KOPT-K1 (cell line): ENCODE data around the gene CNKSR3.

Experiments used
- H3K27ac ChIP-seq: fragments of 200-600 bp; sonication (generic); 2 replicates; pipeline ENCODE4 v1.5.1; 2016; ENCODE audit warnings: antibody characterized with exemption, mild to moderate bottlenecking, low read depth, low read length; ENCODE audit not compliant: poor library complexity, severe bottlenecking
- H3K36me3 ChIP-seq: fragments of 200-600 bp; sonication (generic); 2 replicates; pipeline ENCODE4 v1.5.1; 2017; ENCODE audit warnings: antibody characterized with exemption, mild to moderate bottlenecking, low read length, moderate library complexity; ENCODE audit not compliant: insufficient read depth
- H3K9me3 ChIP-seq: fragments of 200-600 bp; sonication (generic); 2 replicates; pipeline ENCODE4 v1.5.1; 2017; ENCODE audit warnings: antibody characterized with exemption, low read length, mild to moderate bottlenecking; ENCODE audit not compliant: insufficient read depth, poor library complexity, severe bottlenecking

The CNKSR3 gene

GRCh38 chr6:154414021-154414813 lies 96.3 kb downstream of the CNKSR3 start:
- Histone ChIP-seq H3K27ac (no peak overlapping the region), H3K36me3 (no peaks in the 10 kb centered on the region), H3K9me3 (no peaks in the 10 kb centered on the region)

GRCh38 chr6:154412106-154412820 lies 98.2 kb downstream of the CNKSR3 start:
- no peaks in the 10 kb centered on the region for H3K9me3 ChIP-seq
- H3K27ac ChIP-seq = no peak overlapping the region
- H3K36me3 ChIP-seq = no peaks in the 10 kb centered on the region

DNA sequence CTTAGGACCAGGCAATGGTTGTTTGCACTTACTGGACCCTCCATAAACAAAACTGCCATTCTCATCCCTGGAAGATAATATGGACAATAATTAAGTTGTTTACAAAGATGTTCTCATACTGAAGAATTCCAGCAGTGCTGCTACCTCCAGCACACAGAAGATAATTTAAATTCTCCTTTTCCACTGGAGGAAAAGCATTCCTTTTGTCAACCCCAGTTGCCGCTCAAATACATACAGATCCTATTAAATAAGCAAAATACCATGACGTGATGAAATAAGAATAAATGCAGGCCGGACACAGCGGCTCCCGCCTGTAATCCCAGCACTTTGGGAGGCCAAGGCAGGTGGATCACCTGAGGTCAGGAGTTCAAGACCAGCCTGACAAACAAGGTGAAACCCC lies 99.4 kb downstream of the CNKSR3 start:
- Histone ChIP-seq H3K36me3 (no peaks in the 10 kb centered on the region), H3K9me3 (no peaks in the 10 kb centered on the region)

DNA sequence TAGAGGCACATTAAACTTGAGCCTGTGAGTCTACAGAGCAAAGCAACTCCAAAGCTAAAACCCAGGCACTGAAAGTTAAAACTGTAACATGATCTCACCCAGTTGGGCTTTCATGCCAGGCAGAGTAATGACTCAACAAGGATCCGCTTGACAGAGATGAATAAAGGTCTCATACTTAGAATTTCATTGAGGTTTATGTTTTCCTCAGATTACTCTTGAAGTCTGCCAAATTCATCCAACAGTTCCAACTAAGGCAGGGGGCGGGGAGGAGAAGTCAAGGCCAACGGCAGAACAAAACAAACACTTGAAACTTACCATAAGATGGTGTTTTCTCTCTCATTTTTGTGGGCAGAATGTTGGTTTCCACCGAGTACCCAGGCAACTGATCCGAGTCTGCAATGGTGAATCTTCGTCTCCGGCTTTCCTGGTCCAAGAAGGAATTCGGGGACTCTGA lies 99.8 kb downstream of the CNKSR3 start:
- Histone ChIP-seq H3K27ac (no peak overlapping the region), H3K36me3 (no peaks in the 10 kb centered on the region), H3K9me3 (no peaks in the 10 kb centered on the region)

More for the DNA sequence above, 99.4 kb downstream of the CNKSR3 start:
- H3K27ac ChIP-seq = no peak overlapping the region

DNA sequence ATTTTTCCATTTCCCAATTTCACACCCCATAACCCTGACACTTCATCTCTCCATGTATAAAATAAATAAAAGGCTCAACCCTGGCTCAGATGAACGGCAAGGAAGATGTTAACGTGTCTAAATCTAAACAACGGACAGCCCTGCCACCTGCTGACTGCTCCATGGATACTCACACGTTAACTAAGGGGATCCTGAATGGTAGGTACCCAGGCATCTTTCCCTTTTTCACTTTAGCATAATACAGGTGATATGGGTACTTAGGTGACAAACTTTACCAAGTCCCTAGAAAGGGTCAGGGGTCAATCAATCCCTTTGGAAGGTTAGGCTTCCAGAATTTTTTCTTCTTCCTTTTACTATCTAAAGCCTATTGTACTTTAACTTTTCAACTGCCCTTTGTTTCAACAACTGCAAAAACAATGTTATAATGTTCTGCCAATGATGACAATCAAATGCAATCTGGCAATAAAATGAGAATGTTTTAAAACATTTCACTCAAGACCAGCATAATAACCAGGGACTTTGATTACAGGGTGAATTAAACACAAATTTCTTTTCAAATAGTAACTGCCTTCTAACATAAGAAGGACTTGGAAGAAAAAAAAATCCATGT lies 101.5 kb downstream of the CNKSR3 start:
- Histone ChIP-seq H3K36me3 (no peaks in the 10 kb centered on the region), H3K9me3 (no peaks in the 10 kb centered on the region), H3K27ac (no peak overlapping the region)

DNA sequence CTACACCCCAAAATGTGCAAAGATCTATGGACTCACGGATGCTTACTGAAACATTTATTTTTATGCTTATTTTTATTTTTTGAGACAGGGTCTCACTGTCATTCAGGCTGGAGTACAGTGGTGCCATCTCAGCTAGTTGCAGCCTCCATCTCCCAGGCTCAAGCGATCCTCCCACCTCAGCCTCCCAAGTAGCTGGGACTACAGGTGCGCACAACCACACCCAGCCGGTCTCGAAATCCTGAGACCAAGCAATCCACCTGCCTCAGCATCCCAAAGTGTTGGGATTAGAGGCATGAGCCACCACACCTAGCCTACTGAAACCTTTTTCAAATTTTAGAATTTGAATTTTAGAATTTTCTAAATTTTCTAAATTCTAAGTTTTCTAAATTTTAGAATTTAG lies 103.0 kb downstream of the CNKSR3 start:
- Histone ChIP-seq H3K9me3 (no peaks in the 10 kb centered on the region), H3K36me3 (no peaks in the 10 kb centered on the region), H3K27ac (no peak overlapping the region)

DNA sequence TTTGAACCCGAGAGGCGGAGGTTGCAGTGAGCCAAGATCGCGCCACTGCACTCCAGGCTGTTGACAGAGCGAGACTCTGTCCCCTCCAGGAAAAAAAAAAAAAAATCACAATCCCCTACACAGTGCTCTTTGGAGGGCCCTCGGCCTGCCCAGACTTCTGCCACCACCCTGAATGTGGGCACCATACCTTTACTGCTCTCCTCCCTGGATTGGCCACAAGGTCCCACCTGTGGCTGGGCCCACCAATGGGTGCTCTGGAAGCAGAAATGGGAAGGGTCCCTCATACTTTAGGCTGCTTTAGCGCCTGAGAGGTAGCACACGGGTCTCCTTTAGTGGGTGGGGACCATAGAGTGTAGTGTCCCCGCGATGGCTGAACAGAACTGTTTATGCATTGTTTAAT lies 103.6 kb downstream of the CNKSR3 start:
- Histone ChIP-seq H3K36me3 (no peaks in the 10 kb centered on the region), H3K27ac (no peak overlapping the region), H3K9me3 (no peaks in the 10 kb centered on the region)

GRCh38 chr6:154406301-154406700 lies 104.2 kb downstream of the CNKSR3 start:
- Histone ChIP-seq H3K36me3 (no peaks in the 10 kb centered on the region), H3K9me3 (no peaks in the 10 kb centered on the region), H3K27ac (no peak overlapping the region)

GRCh38 chr6:154404791-154405400 lies 105.6 kb downstream of the CNKSR3 start:
- Histone ChIP-seq H3K36me3 (no peaks in the 10 kb centered on the region), H3K9me3 (no peaks in the 10 kb centered on the region), H3K27ac (no peak overlapping the region)

- no peak overlapping the region for H3K27ac ChIP-seq
- no peaks in the 10 kb centered on the region for H3K9me3 ChIP-seq
- H3K36me3 ChIP-seq = no peaks in the 10 kb centered on the region
Measured at GRCh38 chr6:154403788-154404187, 106.7 kb downstream of the CNKSR3 start.

- H3K36me3 ChIP-seq = no peaks in the 10 kb centered on the region
- H3K27ac ChIP-seq = no peak overlapping the region
- no peaks in the 10 kb centered on the region for H3K9me3 ChIP-seq
Measured at GRCh38 chr6:154402081-154402780, 108.3 kb downstream of the CNKSR3 start.

DNA sequence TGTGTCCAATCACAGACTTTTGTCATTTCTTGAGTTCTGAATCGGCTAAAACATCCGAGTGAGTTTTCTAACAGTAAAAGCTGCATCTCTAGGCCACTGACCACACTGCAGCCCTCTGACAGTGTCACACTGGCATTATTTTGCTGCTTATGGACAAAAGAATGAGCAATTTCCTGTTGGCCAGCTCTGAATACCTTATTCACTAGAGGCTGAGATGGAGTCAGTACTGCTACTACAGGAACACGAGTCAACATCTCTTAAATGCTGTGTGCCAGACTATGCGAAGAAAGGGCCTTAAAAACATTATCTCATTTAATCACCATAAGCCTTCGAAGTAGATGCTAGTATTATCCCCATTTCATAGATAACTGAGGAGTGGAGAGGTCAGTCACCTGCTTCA lies 111.4 kb downstream of the CNKSR3 start:
- no peak overlapping the region for H3K27ac ChIP-seq
- no peaks in the 10 kb centered on the region for H3K36me3 ChIP-seq
- H3K9me3 ChIP-seq = no peaks in the 10 kb centered on the region

GRCh38 chr6:154397491-154398195 lies 112.8 kb downstream of the CNKSR3 start:
- Histone ChIP-seq H3K9me3 (no peaks in the 10 kb centered on the region), H3K36me3 (no peaks in the 10 kb centered on the region), H3K27ac (no peak overlapping the region)

DNA sequence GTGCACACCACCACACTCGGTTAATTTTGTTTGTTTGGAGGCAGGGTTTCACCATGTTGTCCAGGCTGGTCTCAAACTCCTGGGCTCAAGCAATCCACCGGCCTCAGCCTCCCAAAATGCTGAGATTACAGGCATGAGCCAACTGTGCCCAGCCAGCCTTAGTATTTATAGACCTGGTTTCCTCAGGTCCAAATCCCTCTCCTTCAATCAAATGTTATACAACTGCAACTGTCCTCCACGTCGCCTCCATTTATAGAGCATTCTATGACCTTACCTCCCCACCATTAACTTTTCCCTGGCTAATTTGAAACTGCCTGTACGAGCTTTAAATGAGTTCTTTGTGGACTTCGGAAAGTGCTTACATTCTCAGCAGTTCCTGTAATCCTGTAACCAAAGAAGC lies 114.6 kb downstream of the CNKSR3 start:
- H3K36me3 ChIP-seq = no peaks in the 10 kb centered on the region
- no peak overlapping the region for H3K27ac ChIP-seq

More for the DNA sequence above, 114.6 kb downstream of the CNKSR3 start:
- H3K9me3 ChIP-seq = no peaks in the 10 kb centered on the region
